BE2C (cell line): ENCODE measurements around the gene PLEK2.

ENCODE experiments used
- DNase-seq: peaks from one replicate; pipeline ENCODE4 v3.0.0-alpha.2; 2020
- H3K27me3 ChIP-seq: fragments of 250-450 bp; sonication (Bioruptor Pico); 2 replicates; pipeline ENCODE4 v1.5.1; 2020; ENCODE audit warnings: mild to moderate bottlenecking
- H3K36me3 ChIP-seq: fragments of 250-450 bp; sonication (Bioruptor Pico); 2 replicates; pipeline ENCODE4 v1.5.1; 2020; ENCODE audit warnings: mild to moderate bottlenecking
- H3K4me1 ChIP-seq: fragments of 250-450 bp; sonication (Bioruptor Pico); 2 replicates; pipeline ENCODE4 v1.5.1; 2020
- H3K4me3 ChIP-seq: 2 replicates; pipeline ENCODE4 v1.5.1; 2011; ENCODE audit warnings: low read depth, low read length
- H3K9me3 ChIP-seq: fragments of 250-450 bp; sonication (Bioruptor Pico); 2 replicates; pipeline ENCODE4 v1.5.1; 2020
- CTCF ChIP-seq: IDR thresholded peaks from 2 replicates; pipeline ENCODE4 v1.5.1; 2012; ENCODE audit warnings: mild to moderate bottlenecking, low read depth, low read length

Gene PLEK2

GRCh38 chr14:67442139-67442906, 30.4 kb upstream of the PLEK2 start:
- no peak overlapping the region for H3K4me3 ChIP-seq
- no peak for TF ChIP-seq CTCF
- DNase-seq, result no peak

GRCh38 chr14:67441672-67442071, 29.7 kb upstream of the PLEK2 start:
- H3K27me3 ChIP-seq, result no peaks in the 10 kb centered on the region; the same call in 1 of the 2 replicates
- no peaks in the 10 kb centered on the region for H3K4me1 ChIP-seq
- no peaks in the 10 kb centered on the region for H3K9me3 ChIP-seq
- DNase-seq, result no peak
- TF ChIP-seq CTCF, result no peak
- no peaks in the 10 kb centered on the region for H3K36me3 ChIP-seq
- H3K4me3 ChIP-seq, result no peak overlapping the region

More at GRCh38 chr14:67442139-67442906, 30.4 kb upstream of the PLEK2 start:
- H3K9me3 ChIP-seq, result no peaks in the 10 kb centered on the region
- H3K4me1 ChIP-seq, result peaks cover 6% of the 10 kb centered on the region; the same call in 1 of the 2 replicates
- H3K36me3 ChIP-seq, result no peaks in the 10 kb centered on the region
- no peaks in the 10 kb centered on the region; the same call in 1 of the 2 replicates for H3K27me3 ChIP-seq

- no peaks in the 10 kb centered on the region for H3K4me1 ChIP-seq
- TF ChIP-seq CTCF, result no peak
- H3K9me3 ChIP-seq, result no peaks in the 10 kb centered on the region
- DNase-seq, result no peak
- no peak overlapping the region for H3K4me3 ChIP-seq
- H3K36me3 ChIP-seq, result no peaks in the 10 kb centered on the region
- no peaks in the 10 kb centered on the region; the same call in 1 of the 2 replicates for H3K27me3 ChIP-seq
These were observed 29.3 kb upstream of the PLEK2 start for GRCh38 chr14:67441256-67441655.

GRCh38 chr14:67440513-67440912, 28.5 kb upstream of the PLEK2 start:
- H3K4me1 ChIP-seq, result no peaks in the 10 kb centered on the region
- no peak for TF ChIP-seq CTCF
- no peaks in the 10 kb centered on the region for H3K9me3 ChIP-seq
- H3K4me3 ChIP-seq, result no peak overlapping the region
- H3K36me3 ChIP-seq, result no peaks in the 10 kb centered on the region
- H3K27me3 ChIP-seq, result peaks cover 2% of the 10 kb centered on the region
- DNase-seq, result no peak

- Histone ChIP-seq H3K4me3 (no peak overlapping the region), H3K4me1 (no peaks in the 10 kb centered on the region), H3K36me3 (no peaks in the 10 kb centered on the region), H3K27me3 (peaks cover 4% of the 10 kb centered on the region), H3K9me3 (no peaks in the 10 kb centered on the region)
- TF ChIP-seq CTCF, result no peak
- DNase-seq, result no peak
These were observed 27.0 kb upstream of the PLEK2 start for GRCh38 chr14:67438969-67439368.

- no peak for TF ChIP-seq CTCF
- H3K9me3 ChIP-seq, result no peaks in the 10 kb centered on the region
- H3K27me3 ChIP-seq, result peaks cover 16% of the 10 kb centered on the region
- no peak overlapping the region for H3K4me3 ChIP-seq
- no peaks in the 10 kb centered on the region for H3K36me3 ChIP-seq
- DNase-seq, result no peak
- no peaks in the 10 kb centered on the region for H3K4me1 ChIP-seq
These were observed 24.3 kb upstream of the PLEK2 start for GRCh38 chr14:67436006-67436866.
